ENCODE results near the gene TRIM16.
"Not testable (repeated sequence)": the region's sequence is repeated elsewhere in the genome, so short reads cannot be mapped to it uniquely, and the experiment has no call there.

Gene TRIM16

DNA sequence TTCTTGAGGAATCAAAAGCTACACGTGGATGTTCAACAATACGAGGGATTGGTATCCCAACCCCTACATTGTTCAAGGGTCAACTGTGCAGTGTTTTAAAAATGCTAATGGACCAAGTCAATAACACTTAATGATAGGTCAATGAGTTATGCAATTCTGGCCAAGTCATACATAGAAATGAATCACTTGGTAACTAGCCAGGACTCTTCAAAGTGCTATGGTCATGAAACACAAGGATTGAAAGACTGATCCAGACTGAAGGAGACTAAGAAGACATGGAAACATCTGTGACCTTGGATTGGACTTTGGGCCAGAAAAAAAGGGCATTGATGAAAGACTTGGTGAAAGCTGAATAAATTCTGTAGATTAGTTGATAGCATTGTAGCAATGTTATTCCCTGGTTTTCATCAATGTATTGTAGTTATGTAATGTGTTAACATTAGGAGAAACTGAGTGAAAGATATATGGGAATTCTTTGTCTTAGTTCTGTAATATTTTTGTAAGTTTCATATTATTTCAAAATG lies 53.1 kb downstream of the TRIM16 start:
- H3K27me3 ChIP-seq (ENCODE audit: low read length); H3K9me2 ChIP-seq (replicated peaks; ENCODE audit: insufficient read depth, low read length); H3F3A ChIP-seq (ENCODE audit: insufficient read depth); H3K4me2 ChIP-seq (ENCODE audit: low read depth, low read length, poor library complexity, severe bottlenecking); H3K79me2 ChIP-seq (ENCODE audit: insufficient read depth, low read length); H3K4me3 ChIP-seq (ENCODE audit: insufficient read depth, low read length, poor library complexity, severe bottlenecking); H2AFZ ChIP-seq (ENCODE audit: low read depth, low read length, severe bottlenecking); H4K20me1 ChIP-seq (ENCODE audit: low read depth, low read length); H3K9me3 ChIP-seq (ENCODE audit: insufficient read depth, low read length); H3K27ac ChIP-seq (ENCODE audit: low read depth, low read length); H3K36me3 ChIP-seq (ENCODE audit: low read length); H3K9ac ChIP-seq (ENCODE audit: low read length): not testable (repeated sequence)

DNA sequence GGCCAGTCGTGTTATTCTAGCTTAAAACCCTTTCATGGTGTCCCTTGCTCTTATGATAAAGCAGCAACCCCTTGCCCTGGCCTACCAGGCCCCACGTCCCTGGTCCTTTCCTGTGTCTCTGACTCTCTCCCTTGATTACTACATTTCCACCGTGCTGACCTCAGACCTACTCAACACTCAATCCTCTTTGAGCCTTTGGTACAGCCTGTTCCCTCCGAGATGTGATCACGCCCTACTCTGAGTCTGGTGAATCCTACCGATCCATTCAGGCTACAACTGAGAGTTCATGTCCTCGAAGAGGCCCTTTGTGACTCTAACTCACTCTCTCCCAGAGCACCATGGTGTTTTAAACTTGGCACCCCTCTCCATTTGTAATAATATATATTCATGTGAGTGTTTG lies 54.1 kb downstream of the TRIM16 start:
- H3F3A ChIP-seq (ENCODE audit: insufficient read depth); H3K9me2 ChIP-seq (replicated peaks; ENCODE audit: insufficient read depth, low read length); H3K9me3 ChIP-seq (ENCODE audit: insufficient read depth, low read length); H4K20me1 ChIP-seq (ENCODE audit: low read depth, low read length); H3K27me3 ChIP-seq (ENCODE audit: low read length); H3K4me3 ChIP-seq (ENCODE audit: insufficient read depth, low read length, poor library complexity, severe bottlenecking); H3K36me3 ChIP-seq (ENCODE audit: low read length); H3K4me2 ChIP-seq (ENCODE audit: low read depth, low read length, poor library complexity, severe bottlenecking); H3K27ac ChIP-seq (ENCODE audit: low read depth, low read length); H2AFZ ChIP-seq (ENCODE audit: low read depth, low read length, severe bottlenecking); H3K9ac ChIP-seq (ENCODE audit: low read length); H3K79me2 ChIP-seq (ENCODE audit: insufficient read depth, low read length): not testable (repeated sequence)

DNA sequence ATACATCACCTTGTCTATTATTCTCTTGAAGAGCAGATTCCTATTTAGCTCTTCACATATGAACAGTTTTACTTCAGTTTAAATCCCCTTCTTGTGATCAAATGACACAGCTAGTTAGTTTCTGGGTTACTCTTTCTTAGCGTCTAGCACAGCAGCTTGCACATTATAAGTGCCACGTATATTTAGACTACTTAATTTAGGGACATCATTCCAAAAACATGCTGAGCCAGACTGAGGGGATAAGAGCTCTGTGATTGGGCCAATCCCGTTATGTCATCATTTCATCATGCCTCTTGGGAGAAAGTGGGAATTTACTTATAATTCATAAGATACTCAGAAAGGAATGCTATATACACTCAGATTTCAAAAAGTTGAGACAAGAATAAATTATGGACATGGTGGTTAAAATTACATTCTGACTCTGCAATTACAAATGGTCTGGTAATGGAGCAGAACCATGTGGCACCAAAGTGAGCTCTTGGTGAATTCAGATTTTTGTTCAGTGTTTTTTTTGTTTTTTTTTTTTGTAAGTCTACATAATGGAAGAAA lies 60.4 kb downstream of the TRIM16 start:
- not testable (repeated sequence) for H3K9ac ChIP-seq (ENCODE audit: low read length); H3K4me3 ChIP-seq (ENCODE audit: insufficient read depth, low read length, poor library complexity, severe bottlenecking); H3K9me3 ChIP-seq (ENCODE audit: insufficient read depth, low read length); H3K36me3 ChIP-seq (ENCODE audit: low read length); H2AFZ ChIP-seq (ENCODE audit: low read depth, low read length, severe bottlenecking); H3K9me2 ChIP-seq (replicated peaks; ENCODE audit: insufficient read depth, low read length); H4K20me1 ChIP-seq (ENCODE audit: low read depth, low read length); H3K4me2 ChIP-seq (ENCODE audit: low read depth, low read length, poor library complexity, severe bottlenecking); H3K27me3 ChIP-seq (ENCODE audit: low read length); H3K27ac ChIP-seq (ENCODE audit: low read depth, low read length); H3F3A ChIP-seq (ENCODE audit: insufficient read depth); H3K79me2 ChIP-seq (ENCODE audit: insufficient read depth, low read length)

DNA sequence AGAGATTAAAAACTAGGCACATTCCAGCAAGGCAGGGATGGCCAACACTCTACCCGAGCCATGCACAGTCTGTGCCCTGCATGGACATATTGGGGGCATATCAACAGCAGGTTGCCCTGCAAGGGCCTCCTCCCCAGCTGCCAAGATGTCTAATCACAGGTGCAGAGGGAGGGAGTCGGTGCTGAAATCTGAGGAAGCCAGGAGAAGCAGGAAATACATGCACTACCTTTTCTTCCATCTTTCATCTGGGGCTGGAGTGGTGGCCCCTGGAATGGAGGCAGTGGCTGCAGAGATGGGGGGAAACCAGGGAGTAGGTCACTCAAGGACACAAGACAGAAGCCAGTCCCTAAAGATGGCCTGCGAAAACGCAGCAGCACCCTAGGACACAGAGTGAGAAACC lies 60.9 kb downstream of the TRIM16 start:
- H3K79me2 ChIP-seq (ENCODE audit: insufficient read depth, low read length); H3K4me3 ChIP-seq (ENCODE audit: insufficient read depth, low read length, poor library complexity, severe bottlenecking); H3K4me2 ChIP-seq (ENCODE audit: low read depth, low read length, poor library complexity, severe bottlenecking); H3K27ac ChIP-seq (ENCODE audit: low read depth, low read length); H3K9me2 ChIP-seq (replicated peaks; ENCODE audit: insufficient read depth, low read length); H3K36me3 ChIP-seq (ENCODE audit: low read length); H3F3A ChIP-seq (ENCODE audit: insufficient read depth); H3K27me3 ChIP-seq (ENCODE audit: low read length); H4K20me1 ChIP-seq (ENCODE audit: low read depth, low read length); H3K9ac ChIP-seq (ENCODE audit: low read length); H2AFZ ChIP-seq (ENCODE audit: low read depth, low read length, severe bottlenecking); H3K9me3 ChIP-seq (ENCODE audit: insufficient read depth, low read length): not testable (repeated sequence)

DNA sequence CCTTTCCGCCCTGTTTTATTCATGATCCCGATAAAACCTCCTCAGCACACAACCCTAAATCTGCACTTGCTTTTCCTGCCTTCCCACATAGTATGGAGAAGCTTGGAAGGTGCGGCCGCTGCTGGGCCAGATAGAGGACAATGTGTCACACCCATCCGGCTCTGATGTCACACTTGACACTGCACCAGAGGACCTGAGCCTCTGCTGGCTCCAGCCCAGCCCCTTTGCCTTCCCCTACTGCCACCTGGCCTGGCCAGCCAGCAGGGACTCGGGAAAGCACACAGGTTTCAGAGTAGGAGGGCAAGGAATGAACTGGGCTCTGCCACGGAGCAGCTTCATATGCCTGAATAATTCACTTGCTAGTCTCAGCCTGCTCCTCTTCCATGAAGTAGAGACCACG lies 62.0 kb downstream of the TRIM16 start:
- H3K36me3 ChIP-seq (ENCODE audit: low read length); H3K27me3 ChIP-seq (ENCODE audit: low read length); H3K9ac ChIP-seq (ENCODE audit: low read length); H3F3A ChIP-seq (ENCODE audit: insufficient read depth); H3K4me2 ChIP-seq (ENCODE audit: low read depth, low read length, poor library complexity, severe bottlenecking); H2AFZ ChIP-seq (ENCODE audit: low read depth, low read length, severe bottlenecking); H3K27ac ChIP-seq (ENCODE audit: low read depth, low read length); H3K79me2 ChIP-seq (ENCODE audit: insufficient read depth, low read length); H3K9me3 ChIP-seq (ENCODE audit: insufficient read depth, low read length); H4K20me1 ChIP-seq (ENCODE audit: low read depth, low read length); H3K9me2 ChIP-seq (replicated peaks; ENCODE audit: insufficient read depth, low read length); H3K4me3 ChIP-seq (ENCODE audit: insufficient read depth, low read length, poor library complexity, severe bottlenecking): not testable (repeated sequence)

DNA sequence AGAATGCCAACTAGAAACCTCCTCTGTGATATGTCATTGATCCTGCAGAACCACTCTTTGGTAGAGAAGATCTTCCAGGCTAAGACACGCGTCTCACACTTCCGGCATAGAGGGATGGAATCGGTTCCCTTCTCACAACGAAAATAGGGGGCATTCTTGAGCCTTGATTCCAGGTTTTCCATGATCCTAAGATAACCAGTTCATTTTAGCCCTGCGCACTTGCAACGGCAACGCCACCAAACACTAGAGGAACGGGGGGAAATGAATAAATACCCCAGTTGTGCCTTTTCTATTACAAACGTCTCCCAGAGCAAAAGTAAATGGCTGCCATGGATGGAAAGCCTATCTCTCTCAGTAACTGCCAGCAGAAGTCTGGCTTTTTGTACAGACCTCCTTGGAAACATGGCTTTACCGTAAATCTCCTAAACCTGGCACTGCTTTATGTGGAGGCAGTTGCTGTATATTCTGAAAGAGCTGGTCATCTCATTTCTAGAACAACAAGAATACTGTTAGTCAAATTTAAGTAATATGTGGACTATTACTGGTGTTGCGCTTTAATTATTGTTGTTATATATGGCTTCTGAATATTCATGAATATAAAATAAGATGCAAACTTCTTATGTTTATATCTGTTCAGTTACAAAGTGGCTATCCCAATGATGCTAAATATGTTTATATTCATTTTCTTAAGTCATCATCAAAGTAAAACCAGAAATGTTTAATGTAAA lies 64.6 kb downstream of the TRIM16 start, which contains the start of gene FBXW10B:
Gene FBXW10B (minus strand): TSS at position 374 of the 728 bp plus-strand sequence. CDS start 192 bp downstream, at position 182.
- not testable (repeated sequence) for H3K9me2 ChIP-seq (replicated peaks; ENCODE audit: insufficient read depth, low read length); H3K4me3 ChIP-seq (ENCODE audit: insufficient read depth, low read length, poor library complexity, severe bottlenecking); H3F3A ChIP-seq (ENCODE audit: insufficient read depth); H3K9ac ChIP-seq (ENCODE audit: low read length); H3K79me2 ChIP-seq (ENCODE audit: insufficient read depth, low read length); H2AFZ ChIP-seq (ENCODE audit: low read depth, low read length, severe bottlenecking); H3K36me3 ChIP-seq (ENCODE audit: low read length); H3K9me3 ChIP-seq (ENCODE audit: insufficient read depth, low read length); H3K4me2 ChIP-seq (ENCODE audit: low read depth, low read length, poor library complexity, severe bottlenecking); H3K27ac ChIP-seq (ENCODE audit: low read depth, low read length); H3K27me3 ChIP-seq (ENCODE audit: low read length); H4K20me1 ChIP-seq (ENCODE audit: low read depth, low read length)

DNA sequence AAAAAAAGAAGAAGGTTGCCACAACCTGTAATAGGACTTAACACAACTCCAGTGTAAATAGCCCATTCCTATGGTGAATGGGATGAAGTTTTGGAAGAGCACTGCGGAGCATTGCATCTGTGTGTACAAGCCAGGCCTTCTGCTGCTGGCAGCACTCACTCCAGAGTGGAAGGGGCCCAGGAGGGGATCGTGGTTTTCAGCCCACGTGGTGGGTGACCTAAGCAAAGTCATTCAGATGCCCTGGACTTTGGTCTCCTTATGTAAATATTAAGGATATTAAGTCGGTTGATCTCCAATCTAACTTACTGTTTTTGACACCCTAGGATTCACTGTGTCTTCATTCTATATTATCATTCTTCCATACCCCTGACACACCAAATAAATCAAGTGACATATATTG lies 67.3 kb downstream of the TRIM16 start:
- H3K9me2 ChIP-seq (replicated peaks; ENCODE audit: insufficient read depth, low read length); H3K27me3 ChIP-seq (ENCODE audit: low read length); H3K36me3 ChIP-seq (ENCODE audit: low read length); H4K20me1 ChIP-seq (ENCODE audit: low read depth, low read length); H3F3A ChIP-seq (ENCODE audit: insufficient read depth); H2AFZ ChIP-seq (ENCODE audit: low read depth, low read length, severe bottlenecking); H3K27ac ChIP-seq (ENCODE audit: low read depth, low read length); H3K79me2 ChIP-seq (ENCODE audit: insufficient read depth, low read length); H3K9me3 ChIP-seq (ENCODE audit: insufficient read depth, low read length); H3K4me3 ChIP-seq (ENCODE audit: insufficient read depth, low read length, poor library complexity, severe bottlenecking); H3K9ac ChIP-seq (ENCODE audit: low read length); H3K4me2 ChIP-seq (ENCODE audit: low read depth, low read length, poor library complexity, severe bottlenecking): not testable (repeated sequence)

DNA sequence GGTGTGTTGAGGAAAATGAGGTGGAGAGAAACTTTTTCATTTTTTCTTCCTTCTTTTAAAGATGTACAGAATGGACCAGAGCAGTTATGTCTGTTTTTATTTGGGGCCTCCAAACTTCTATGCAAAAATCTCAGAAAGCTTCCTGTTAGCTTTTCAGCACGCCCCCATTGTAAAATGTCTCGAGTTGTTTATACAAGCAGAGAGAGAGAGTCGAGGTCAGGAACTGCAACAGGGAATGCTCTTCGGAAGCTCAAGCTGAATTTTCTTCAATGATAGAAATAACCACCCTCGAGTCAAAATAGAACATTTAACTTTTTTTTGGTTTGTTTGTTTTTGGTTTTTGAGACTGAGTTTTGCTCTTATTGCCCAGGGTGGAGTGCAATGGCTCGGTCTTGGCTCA lies 68.3 kb downstream of the TRIM16 start:
- not testable (repeated sequence) for H3K9me3 ChIP-seq (ENCODE audit: insufficient read depth, low read length); H3K4me2 ChIP-seq (ENCODE audit: low read depth, low read length, poor library complexity, severe bottlenecking); H3K79me2 ChIP-seq (ENCODE audit: insufficient read depth, low read length); H3K36me3 ChIP-seq (ENCODE audit: low read length); H2AFZ ChIP-seq (ENCODE audit: low read depth, low read length, severe bottlenecking); H3K27me3 ChIP-seq (ENCODE audit: low read length); H3K27ac ChIP-seq (ENCODE audit: low read depth, low read length); H4K20me1 ChIP-seq (ENCODE audit: low read depth, low read length); H3K4me3 ChIP-seq (ENCODE audit: insufficient read depth, low read length, poor library complexity, severe bottlenecking); H3K9ac ChIP-seq (ENCODE audit: low read length); H3K9me2 ChIP-seq (replicated peaks; ENCODE audit: insufficient read depth, low read length); H3F3A ChIP-seq (ENCODE audit: insufficient read depth)

All from SU-DHL-6 (cell line).